Uterus (tissue), 2 donors: Measurements from ENCODE around the gene MILR1.

Experiments used
- POLR2A ChIP-seq, 2 donors: fragments of 450-650 bp; IDR thresholded peaks; one replicate each; pipeline ENCODE4 v1.6.1; 2016; ENCODE audit warnings: antibody characterized with exemption in 2 of 2, mild to moderate bottlenecking in 1 of 2, moderate library complexity in 1 of 2
- TF ChIP-seq, protein P1 (sequence below), 4 experiments: fragments of 200-600 bp in 2 of 4; fragments of 450-650 bp in 2 of 4; sonication (generic) in 2 of 4; IDR thresholded peaks; one replicate each; pipeline ENCODE4 v1.5.1; 2016 to 2019; ENCODE audit warnings: antibody characterized with exemption in 4 of 4, mild to moderate bottlenecking in 2 of 4, moderate library complexity in 1 of 4

DNA sequence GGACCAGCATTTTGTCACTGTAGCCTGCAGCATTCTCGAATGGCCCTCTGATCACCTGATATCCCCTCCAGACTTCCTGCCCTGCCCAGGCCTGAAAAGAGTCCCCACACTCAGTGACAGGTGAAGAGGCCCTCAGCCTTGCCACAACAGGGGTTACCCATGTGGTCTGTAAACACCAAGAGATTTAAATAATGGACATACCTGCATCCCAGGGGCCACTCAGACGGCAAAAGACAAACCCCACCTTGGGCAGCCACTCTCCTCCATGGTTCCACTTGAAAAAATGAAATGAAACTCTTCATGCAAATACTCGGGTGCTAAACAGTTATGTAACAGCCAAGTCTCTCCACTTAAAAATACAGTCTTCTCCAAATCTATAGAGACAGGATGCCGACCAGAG, 35.4 kb upstream of the MILR1 start:
- TF ChIP-seq, protein P1, sequence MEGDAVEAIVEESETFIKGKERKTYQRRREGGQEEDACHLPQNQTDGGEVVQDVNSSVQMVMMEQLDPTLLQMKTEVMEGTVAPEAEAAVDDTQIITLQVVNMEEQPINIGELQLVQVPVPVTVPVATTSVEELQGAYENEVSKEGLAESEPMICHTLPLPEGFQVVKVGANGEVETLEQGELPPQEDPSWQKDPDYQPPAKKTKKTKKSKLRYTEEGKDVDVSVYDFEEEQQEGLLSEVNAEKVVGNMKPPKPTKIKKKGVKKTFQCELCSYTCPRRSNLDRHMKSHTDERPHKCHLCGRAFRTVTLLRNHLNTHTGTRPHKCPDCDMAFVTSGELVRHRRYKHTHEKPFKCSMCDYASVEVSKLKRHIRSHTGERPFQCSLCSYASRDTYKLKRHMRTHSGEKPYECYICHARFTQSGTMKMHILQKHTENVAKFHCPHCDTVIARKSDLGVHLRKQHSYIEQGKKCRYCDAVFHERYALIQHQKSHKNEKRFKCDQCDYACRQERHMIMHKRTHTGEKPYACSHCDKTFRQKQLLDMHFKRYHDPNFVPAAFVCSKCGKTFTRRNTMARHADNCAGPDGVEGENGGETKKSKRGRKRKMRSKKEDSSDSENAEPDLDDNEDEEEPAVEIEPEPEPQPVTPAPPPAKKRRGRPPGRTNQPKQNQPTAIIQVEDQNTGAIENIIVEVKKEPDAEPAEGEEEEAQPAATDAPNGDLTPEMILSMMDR (IDR thresholded peaks at IDR 0.05): no peak
- TF ChIP-seq POLR2A (IDR thresholded peaks at IDR 0.05): no peak
